HEK293 (cell line): ENCODE measurements around the gene DGKH.

Source experiments
- CTCF ChIP-seq: fragments of 450-650 bp; formaldehyde crosslinking; IDR thresholded peaks from 2 replicates; pipeline ENCODE4 v1.5.1; 2016; ENCODE audit warnings: missing biosample characterization, missing genetic modification characterization
- OSR2 ChIP-seq: fragments of 450-650 bp; formaldehyde crosslinking; IDR thresholded peaks from 2 replicates; pipeline ENCODE4 v1.5.1; 2016; ENCODE audit warnings: missing biosample characterization, missing genetic modification characterization
- REPIN1 ChIP-seq: fragments of 450-650 bp; formaldehyde crosslinking; IDR thresholded peaks from 2 replicates; pipeline ENCODE4 v1.5.1; 2017; ENCODE audit warnings: missing biosample characterization, missing genetic modification characterization, low read depth
- SETDB1 ChIP-seq: IDR thresholded peaks from one replicate; pipeline ENCODE4 v1.6.1; 2017; ENCODE audit warnings: mild to moderate bottlenecking, low read length, moderate library complexity, mixed read lengths; ENCODE audit not compliant: insufficient read length
- ZNF10 ChIP-seq: fragments of 450-650 bp; formaldehyde crosslinking; IDR thresholded peaks from 2 replicates; pipeline ENCODE4 v1.5.1; 2017; ENCODE audit warnings: missing biosample characterization, missing genetic modification characterization
- ZNF18 ChIP-seq: fragments of 450-650 bp; formaldehyde crosslinking; IDR thresholded peaks from 2 replicates; pipeline ENCODE4 v1.5.1; 2016; ENCODE audit warnings: missing biosample characterization, missing genetic modification characterization
- ZNF280D ChIP-seq: fragments of 450-650 bp; formaldehyde crosslinking; IDR thresholded peaks from 2 replicates; pipeline ENCODE4 v1.5.1; 2016; ENCODE audit warnings: missing biosample characterization, missing genetic modification characterization
- ZNF433 ChIP-seq: fragments of 450-650 bp; formaldehyde crosslinking; IDR thresholded peaks from 2 replicates; pipeline ENCODE4 v1.5.1; 2016; ENCODE audit warnings: missing biosample characterization, missing genetic modification characterization, low read depth
- ZNF518A ChIP-seq: fragments of 450-650 bp; formaldehyde crosslinking; conservative IDR thresholded peaks from 2 replicates; pipeline ENCODE4 v1.5.1; 2016; ENCODE audit warnings: low read depth, missing biosample characterization, missing genetic modification characterization
- ZNF660 ChIP-seq: fragments of 450-650 bp; IDR thresholded peaks from 2 replicates; pipeline ENCODE4 v1.5.1; 2018; ENCODE audit warnings: missing biosample characterization, mild to moderate bottlenecking, missing genetic modification characterization
- ZNF747 ChIP-seq: fragments of 450-650 bp; formaldehyde crosslinking; IDR thresholded peaks from 2 replicates; pipeline ENCODE4 v1.5.1; 2016; ENCODE audit warnings: missing biosample characterization, missing genetic modification characterization
- ZNF830 ChIP-seq: fragments of 450-650 bp; IDR thresholded peaks from 2 replicates; pipeline ENCODE4 v1.5.0; 2018; ENCODE audit warnings: missing biosample characterization, missing genetic modification characterization, low read depth, mild to moderate bottlenecking, moderate library complexity

- TF ChIP-seq ZNF518A (no peak), ZNF830 (tag by site-specific recombination) (no peak), CTCF (tag by site-specific recombination) (no peak), ZNF280D (tag by site-specific recombination) (no peak), OSR2 (no peak), ZNF747 (tag by site-specific recombination) (no peak), SETDB1 (no peak), REPIN1 (tag by site-specific recombination) (no peak), ZNF18 (tag by site-specific recombination) (no peak), ZNF433 (tag by site-specific recombination) (no peak), ZNF10 (tag by site-specific recombination) (no peak), ZNF660 (tag by site-specific recombination) (no peak)
These were observed 697 bp upstream of the DGKH start for GRCh38 chr13:42047561-42048341.
